IgD-negative memory B cell (primary cell): ENCODE measurements around the gene HLA-A. TPM values are rescaled to one million over a fixed set of nuclear protein-coding genes. Genes with fewer than 3 reads are reported as not detected.

Experiments
- H3K27ac Mint-ChIP-seq, 3 donors: one replicate each; pipeline ENCODE4 v1.8.0; 2020 to 2022; ENCODE audit warnings: mild to moderate bottlenecking in 3 of 3, mixed read lengths in 3 of 3, moderate library complexity in 1 of 3
- H3K27me3 Mint-ChIP-seq: one replicate; pipeline ENCODE4 v1.8.0; 2021; ENCODE audit warnings: mixed read lengths
- H3K36me3 Mint-ChIP-seq: one replicate; pipeline ENCODE4 v1.8.0; 2020; ENCODE audit warnings: mild to moderate bottlenecking, mixed read lengths
- H3K4me1 Mint-ChIP-seq, 3 donors: one replicate each; pipeline ENCODE4 v1.8.0; 2020 to 2022; ENCODE audit warnings: mixed read lengths in 3 of 3, mild to moderate bottlenecking in 1 of 3
- H3K4me3 Mint-ChIP-seq, 4 donors: one replicate each; pipeline ENCODE4 v1.8.0; 2020 to 2022; ENCODE audit warnings: mild to moderate bottlenecking in 4 of 4, mixed read lengths in 4 of 4, moderate library complexity in 3 of 4
- H3K9me3 Mint-ChIP-seq, 3 donors: one replicate each; pipeline ENCODE4 v1.8.0; 2020 to 2021; ENCODE audit warnings: mixed read lengths in 3 of 3, mild to moderate bottlenecking in 1 of 3
- polyA plus RNA-seq: library from polyadenylated mRNA; unstranded; fragments of 300-500 nt; fragmentation: Illumina TruSeq; gene quantifications from one replicate; pipeline ENCODE4 v1.2.3, GENCODE V29; 2021

HLA-A gene
- polyA plus RNA-seq, result 2,521 TPM

- Mint-ChIP-seq H3K27ac (peak within 1 kb of the TSS; percentile 100), H3K4me1 (peaks cover 28 to 42% (median 33%) of the 10 kb centered on the region in 3 donors), H3K4me3 (peak within 1 kb of the TSS; percentile 93 to 98 (median 96)), H3K27me3 (no peaks in the 10 kb centered on the region), H3K9me3 (peaks cover 0 to 2% (median 0%) of the 10 kb centered on the region in 3 donors), H3K36me3 (peaks cover 17% of the 10 kb centered on the region)
Observed at GRCh38 chr6:29942275-29943052, at the start of gene HLA-A. Gene HLA-A, plus strand, starts transcription at chr6:29942532. Its CDS starts 22 bp downstream, at chr6:29942554.

- Mint-ChIP-seq H3K4me1 (peaks cover 0 to 6% (median 2%) of the 10 kb centered on the region in 3 donors), H3K36me3 (no peaks in the 10 kb centered on the region), H3K9me3 (peaks cover 0 to 5% (median 0%) of the 10 kb centered on the region in 3 donors), H3K27me3 (no peaks in the 10 kb centered on the region), H3K4me3 (no peak overlapping the region), H3K27ac (no peak overlapping the region)
Observed at GRCh38 chr6:29892696-29893095, 49.6 kb upstream of the HLA-A start.

GRCh38 chr6:29899281-29899680 lies 43.1 kb upstream of the HLA-A start:
- H3K36me3 Mint-ChIP-seq, result no peaks in the 10 kb centered on the region
- H3K4me3 Mint-ChIP-seq, result peak overlapping the region in 1 of 4 donors; percentile 3
- H3K4me1 Mint-ChIP-seq, result no peaks in the 10 kb centered on the region
- peaks cover 2% of the 10 kb centered on the region for H3K27me3 Mint-ChIP-seq
- peaks cover 0 to 5% (median 0%) of the 10 kb centered on the region in 3 donors for H3K9me3 Mint-ChIP-seq
- no peak overlapping the region for H3K27ac Mint-ChIP-seq

GRCh38 chr6:29905286-29905685 lies 37.0 kb upstream of the HLA-A start:
- Mint-ChIP-seq H3K27ac (no peak overlapping the region), H3K27me3 (peaks cover 8% of the 10 kb centered on the region), H3K4me1 (peaks cover 0 to 2% (median 0%) of the 10 kb centered on the region in 3 donors), H3K4me3 (no peak overlapping the region), H3K36me3 (no peaks in the 10 kb centered on the region), H3K9me3 (no peaks in the 10 kb centered on the region)

- Mint-ChIP-seq H3K27me3 (peaks cover 15% of the 10 kb centered on the region), H3K36me3 (no peaks in the 10 kb centered on the region), H3K27ac (no peak overlapping the region), H3K4me1 (peaks cover 0 to 2% (median 0%) of the 10 kb centered on the region in 3 donors), H3K9me3 (no peaks in the 10 kb centered on the region), H3K4me3 (no peak overlapping the region)
Observed at GRCh38 chr6:29907637-29908340, 34.5 kb upstream of the HLA-A start.

- H3K27me3 Mint-ChIP-seq, result peaks cover 15% of the 10 kb centered on the region
- H3K27ac Mint-ChIP-seq, result no peak overlapping the region
- H3K4me3 Mint-ChIP-seq, result no peak overlapping the region
- peaks cover 0 to 2% (median 0%) of the 10 kb centered on the region in 3 donors for H3K4me1 Mint-ChIP-seq
- no peaks in the 10 kb centered on the region for H3K36me3 Mint-ChIP-seq
- no peaks in the 10 kb centered on the region for H3K9me3 Mint-ChIP-seq
Observed at GRCh38 chr6:29908341-29908662, 34.0 kb upstream of the HLA-A start.

GRCh38 chr6:29908710-29909109 lies 33.6 kb upstream of the HLA-A start:
- H3K4me3 Mint-ChIP-seq, result no peak overlapping the region
- H3K36me3 Mint-ChIP-seq, result no peaks in the 10 kb centered on the region
- peaks cover 0 to 2% (median 0%) of the 10 kb centered on the region in 3 donors for H3K4me1 Mint-ChIP-seq
- peaks cover 15% of the 10 kb centered on the region for H3K27me3 Mint-ChIP-seq
- no peak overlapping the region for H3K27ac Mint-ChIP-seq
- no peaks in the 10 kb centered on the region for H3K9me3 Mint-ChIP-seq

- Mint-ChIP-seq H3K4me3 (no peak overlapping the region), H3K27ac (no peak overlapping the region), H3K27me3 (peaks cover 15% of the 10 kb centered on the region), H3K4me1 (peaks cover 0 to 1% (median 0%) of the 10 kb centered on the region in 3 donors), H3K9me3 (no peaks in the 10 kb centered on the region), H3K36me3 (no peaks in the 10 kb centered on the region)
Observed at GRCh38 chr6:29909985-29910384, 32.3 kb upstream of the HLA-A start.

- H3K9me3 Mint-ChIP-seq, result no peaks in the 10 kb centered on the region
- peaks cover 9% of the 10 kb centered on the region for H3K27me3 Mint-ChIP-seq
- no peaks in the 10 kb centered on the region for H3K36me3 Mint-ChIP-seq
- no peak overlapping the region for H3K4me3 Mint-ChIP-seq
- no peaks in the 10 kb centered on the region for H3K4me1 Mint-ChIP-seq
- H3K27ac Mint-ChIP-seq, result no peak overlapping the region
Observed at GRCh38 chr6:29912840-29913239, 29.5 kb upstream of the HLA-A start.

- Mint-ChIP-seq H3K36me3 (no peaks in the 10 kb centered on the region), H3K9me3 (no peaks in the 10 kb centered on the region), H3K27ac (no peak overlapping the region), H3K4me1 (no peaks in the 10 kb centered on the region), H3K27me3 (peaks cover 7% of the 10 kb centered on the region), H3K4me3 (no peak overlapping the region)
Observed at GRCh38 chr6:29916741-29917140, 25.6 kb upstream of the HLA-A start.

- H3K36me3 Mint-ChIP-seq, result no peaks in the 10 kb centered on the region
- no peak overlapping the region for H3K4me3 Mint-ChIP-seq
- no peaks in the 10 kb centered on the region for H3K9me3 Mint-ChIP-seq
- peaks cover 4% of the 10 kb centered on the region for H3K27me3 Mint-ChIP-seq
- no peaks in the 10 kb centered on the region for H3K4me1 Mint-ChIP-seq
- H3K27ac Mint-ChIP-seq, result no peak overlapping the region
Observed at GRCh38 chr6:29917857-29918256, 24.5 kb upstream of the HLA-A start.

GRCh38 chr6:29919506-29920445 lies 22.6 kb upstream of the HLA-A start:
- H3K4me1 Mint-ChIP-seq, result no peaks in the 10 kb centered on the region
- no peaks in the 10 kb centered on the region for H3K9me3 Mint-ChIP-seq
- no peaks in the 10 kb centered on the region for H3K36me3 Mint-ChIP-seq
- H3K27me3 Mint-ChIP-seq, result peaks cover 3% of the 10 kb centered on the region
- H3K4me3 Mint-ChIP-seq, result no peak overlapping the region
- H3K27ac Mint-ChIP-seq, result peak overlapping the region in 1 of 3 donors; percentile 32

- no peak overlapping the region for H3K27ac Mint-ChIP-seq
- H3K4me3 Mint-ChIP-seq, result peak overlapping the region in 1 of 4 donors; percentile 48
- no peaks in the 10 kb centered on the region for H3K36me3 Mint-ChIP-seq
- H3K9me3 Mint-ChIP-seq, result no peaks in the 10 kb centered on the region
- H3K4me1 Mint-ChIP-seq, result peaks cover 3 to 7% (median 5%) of the 10 kb centered on the region in 3 donors
- no peaks in the 10 kb centered on the region for H3K27me3 Mint-ChIP-seq
Observed at GRCh38 chr6:29924287-29924686, 18.0 kb upstream of the HLA-A start.

- H3K27ac Mint-ChIP-seq, result peak overlapping the region in 1 of 3 donors; percentile 9
- peaks cover 3 to 7% (median 5%) of the 10 kb centered on the region in 3 donors for H3K4me1 Mint-ChIP-seq
- H3K27me3 Mint-ChIP-seq, result no peaks in the 10 kb centered on the region
- no peaks in the 10 kb centered on the region for H3K9me3 Mint-ChIP-seq
- peak overlapping the region in 2 of 4 donors; percentile 13 to 35 for H3K4me3 Mint-ChIP-seq
- no peaks in the 10 kb centered on the region for H3K36me3 Mint-ChIP-seq
Observed at GRCh38 chr6:29924731-29925130, 17.6 kb upstream of the HLA-A start.

- Mint-ChIP-seq H3K36me3 (no peaks in the 10 kb centered on the region), H3K4me1 (peaks cover 3 to 7% (median 5%) of the 10 kb centered on the region in 3 donors), H3K9me3 (no peaks in the 10 kb centered on the region), H3K27ac (peak overlapping the region; percentile 95 to 97 (median 96)), H3K27me3 (no peaks in the 10 kb centered on the region), H3K4me3 (peak overlapping the region; percentile 85 to 97 (median 90))
Observed at GRCh38 chr6:29925321-29925720, 17.0 kb upstream of the HLA-A start.
